ENCODE measurements around the gene DSEL.

Gene DSEL

DNA sequence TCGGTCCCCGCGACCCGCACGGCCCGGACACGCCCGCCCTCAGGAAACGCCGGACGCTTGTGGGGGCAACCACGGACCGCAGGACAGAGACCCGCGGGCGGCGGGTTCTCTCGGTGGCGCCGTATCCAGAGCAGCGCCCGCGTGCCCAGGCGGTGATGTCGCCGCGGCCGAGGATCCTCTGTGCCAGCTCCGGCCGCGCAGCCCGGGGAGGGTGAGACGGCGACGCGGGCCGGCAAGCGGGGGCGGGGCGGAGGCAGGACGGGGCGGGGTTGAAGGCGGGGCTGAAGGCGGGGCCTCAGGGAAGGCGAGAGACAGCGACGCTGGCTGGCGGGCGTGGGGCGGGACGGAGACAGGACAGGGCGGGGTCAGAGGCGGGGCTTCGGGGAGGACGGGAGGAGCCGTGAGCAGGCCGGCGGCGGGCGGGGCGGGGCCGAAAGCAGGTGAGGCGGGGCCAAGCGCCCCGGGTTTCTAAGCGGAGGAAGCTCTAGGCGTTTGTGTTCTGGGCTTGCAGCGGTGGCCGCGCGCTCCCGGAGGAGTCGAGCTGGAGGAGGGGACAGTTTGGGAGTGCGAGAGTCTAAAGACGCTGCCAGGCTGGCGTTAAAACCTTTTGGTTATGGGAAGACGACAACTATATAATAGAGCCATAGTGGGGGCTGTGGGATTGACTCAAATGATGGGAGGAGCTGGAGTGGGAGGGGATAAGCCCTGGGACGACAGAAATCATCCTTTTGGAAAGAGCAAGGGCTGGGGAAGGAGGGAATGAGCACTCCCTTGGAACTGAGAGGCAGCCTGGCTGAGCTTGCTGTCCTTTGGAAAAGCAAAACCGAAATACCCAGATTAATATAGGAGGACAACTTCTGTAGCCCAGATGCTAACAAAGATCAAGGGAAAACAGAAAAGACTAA is at the start of gene DSEL:
DSEL (minus strand) TSS at position 182 of the 905 bp plus-strand sequence. CDS start 2,112 bp downstream, outside the sequence.
- peak; percentile 78 for DNase-seq

DNA sequence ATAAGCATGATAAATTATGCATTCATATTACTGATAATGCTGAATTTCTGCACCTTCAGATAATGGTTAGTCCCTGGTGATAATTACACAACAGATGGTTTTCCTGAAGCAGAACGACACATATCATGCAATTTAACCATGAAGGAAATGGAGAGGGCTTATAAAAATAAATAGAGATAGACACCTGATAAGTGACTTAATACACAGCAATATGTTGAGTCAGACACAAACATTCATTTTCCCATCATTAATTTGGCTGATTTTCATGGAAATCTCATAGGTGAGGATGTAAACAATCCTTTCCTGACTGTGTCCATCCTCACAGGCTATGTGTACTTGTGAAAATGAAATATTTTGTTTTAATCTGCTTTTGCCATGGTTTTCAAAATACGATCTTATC is 36.9 kb upstream of the DSEL start:
- DNase-seq = no peak

DNA sequence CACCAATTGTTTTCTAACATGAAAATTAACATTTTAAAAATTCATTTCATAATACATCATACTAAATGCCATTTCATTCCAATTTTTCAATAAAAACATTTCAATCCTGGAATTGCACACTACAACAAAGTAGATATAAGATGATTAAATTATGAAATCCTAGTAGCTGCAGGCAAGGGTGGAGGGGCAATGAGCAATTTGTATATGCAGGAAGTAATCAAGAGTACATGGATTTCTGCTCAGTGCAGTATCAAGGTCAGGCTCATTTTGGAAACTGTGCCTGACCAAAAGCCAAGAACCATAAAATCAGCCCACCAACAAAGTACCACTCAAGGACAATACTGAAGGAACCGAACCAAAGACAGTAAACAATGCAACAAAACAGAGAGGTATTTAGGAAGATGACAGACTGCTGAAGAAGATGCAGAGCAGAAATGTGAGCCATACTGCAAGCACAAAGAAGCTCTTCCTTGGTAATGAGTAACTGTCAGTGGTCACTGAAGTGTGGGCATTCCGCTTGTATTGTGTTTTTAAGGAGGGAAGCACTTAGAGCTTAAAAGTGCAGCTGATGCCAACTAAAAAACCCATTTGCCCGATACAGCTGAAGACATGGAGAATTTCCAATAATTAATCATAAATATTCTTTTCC is 34.5 kb upstream of the DSEL start:
- no peak for DNase-seq

DNA sequence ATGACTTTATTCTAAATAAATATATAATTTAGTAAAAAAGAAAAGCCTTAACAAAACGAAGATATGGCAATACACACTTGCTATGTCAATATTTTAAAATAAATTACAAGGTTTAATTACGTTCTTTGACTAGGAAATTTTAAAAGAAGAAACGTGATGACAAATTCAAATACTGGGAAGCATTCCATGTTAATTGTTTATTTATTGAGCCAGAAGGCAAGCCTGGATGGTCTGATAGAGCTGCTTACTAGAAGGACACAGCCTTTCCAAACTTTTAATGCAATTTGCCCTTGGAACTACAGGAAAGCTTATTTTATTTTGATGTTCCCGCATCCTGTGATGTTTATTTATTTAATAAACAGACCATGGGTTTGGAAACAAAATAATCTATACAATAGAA is 33.4 kb upstream of the DSEL start:
- DNase-seq = no peak

DNA sequence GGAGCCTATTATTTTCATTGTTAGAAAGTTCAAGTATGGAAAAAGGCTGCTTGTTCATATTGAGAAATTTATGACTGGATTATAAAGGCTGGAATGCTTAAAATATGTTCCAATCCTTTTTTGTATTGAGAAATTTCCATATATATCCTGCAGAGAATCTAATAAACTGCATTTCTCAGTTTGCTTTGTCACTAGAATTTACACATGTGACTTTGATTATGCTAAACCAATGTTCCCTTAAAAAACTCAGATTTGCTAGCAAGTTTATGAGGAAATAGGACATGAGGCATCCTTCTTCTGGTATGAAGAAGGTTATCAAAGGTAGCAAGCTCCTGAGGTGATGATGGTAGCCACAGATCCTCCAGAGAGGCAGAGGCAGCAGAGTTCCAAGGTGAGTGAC is 29.2 kb upstream of the DSEL start:
- DNase-seq = no peak

DNA sequence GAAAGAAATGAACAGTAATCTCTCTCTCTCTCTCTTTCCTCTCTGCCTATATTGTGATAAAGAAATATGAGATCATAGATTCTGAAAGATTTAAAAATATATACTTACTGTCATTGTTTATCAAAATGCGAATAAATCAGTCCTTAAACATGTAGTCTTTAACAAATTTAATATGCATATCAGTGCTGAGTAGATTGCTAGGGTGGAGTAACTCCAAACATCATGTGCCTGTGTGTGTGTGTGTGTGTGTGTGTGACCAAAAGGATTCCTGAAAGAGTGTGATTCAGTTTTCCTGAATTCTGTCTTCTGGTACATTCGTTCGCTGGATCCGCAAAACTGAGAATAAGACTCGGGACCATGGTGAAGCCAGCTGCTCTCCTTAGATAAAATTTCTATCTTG is 24.0 kb upstream of the DSEL start:
- DNase-seq = no peak

DNA sequence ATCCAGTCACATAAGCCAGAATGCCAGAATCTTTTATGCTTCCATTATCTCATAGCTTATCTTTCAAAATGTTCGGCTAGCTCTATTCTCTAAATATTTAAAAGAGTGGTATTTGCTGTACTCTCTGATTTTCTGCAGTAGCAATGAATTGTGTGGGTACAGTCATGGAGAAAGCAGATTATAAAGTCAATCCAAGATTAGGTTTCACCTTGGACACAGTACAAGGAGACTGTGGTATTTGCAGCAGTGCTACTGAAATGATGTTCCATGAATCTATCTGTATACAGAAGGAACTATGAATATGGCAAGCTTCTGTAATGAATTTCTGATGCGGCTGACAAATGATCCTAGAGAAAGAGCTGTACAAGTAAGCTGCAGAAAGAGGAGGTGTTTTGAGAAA is 15.4 kb upstream of the DSEL start:
- no peak for DNase-seq

DNA sequence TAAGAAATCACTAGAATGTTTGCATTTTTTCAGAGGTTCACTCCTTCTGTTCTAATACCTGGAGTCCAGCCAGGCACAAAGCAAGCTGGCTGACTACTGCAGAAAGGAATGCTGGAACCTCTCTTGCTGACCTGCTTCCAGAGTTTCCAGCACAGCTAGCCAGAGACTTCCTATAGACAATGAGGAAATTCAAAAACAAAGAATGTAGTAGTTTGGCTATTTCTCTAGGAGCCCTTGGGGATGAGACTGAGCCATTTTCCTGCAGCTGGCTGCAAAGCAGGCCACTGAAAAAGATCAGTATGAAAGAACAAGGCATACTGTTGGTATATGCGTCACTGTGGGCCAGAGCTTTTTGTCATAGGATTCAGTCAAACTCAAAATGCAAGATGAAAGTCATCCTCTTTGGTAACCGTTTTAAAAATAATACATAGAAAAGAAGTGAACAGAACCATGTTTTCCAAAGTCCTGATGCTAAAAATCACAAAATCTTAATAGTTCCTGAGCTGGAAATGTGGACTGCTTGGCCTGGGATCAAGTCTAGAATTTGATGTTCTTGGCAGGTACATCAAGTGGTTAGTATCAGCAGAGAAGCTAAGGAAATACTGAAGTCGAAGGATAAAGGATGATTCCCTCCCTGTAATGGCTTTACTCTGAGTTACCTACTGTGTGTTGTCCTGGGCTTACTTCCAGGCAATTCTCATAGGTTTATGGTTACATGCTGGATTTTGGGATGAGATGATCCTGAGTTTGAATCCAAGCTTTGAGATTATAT is 9.0 kb upstream of the DSEL start:
- no peak for DNase-seq

DNA sequence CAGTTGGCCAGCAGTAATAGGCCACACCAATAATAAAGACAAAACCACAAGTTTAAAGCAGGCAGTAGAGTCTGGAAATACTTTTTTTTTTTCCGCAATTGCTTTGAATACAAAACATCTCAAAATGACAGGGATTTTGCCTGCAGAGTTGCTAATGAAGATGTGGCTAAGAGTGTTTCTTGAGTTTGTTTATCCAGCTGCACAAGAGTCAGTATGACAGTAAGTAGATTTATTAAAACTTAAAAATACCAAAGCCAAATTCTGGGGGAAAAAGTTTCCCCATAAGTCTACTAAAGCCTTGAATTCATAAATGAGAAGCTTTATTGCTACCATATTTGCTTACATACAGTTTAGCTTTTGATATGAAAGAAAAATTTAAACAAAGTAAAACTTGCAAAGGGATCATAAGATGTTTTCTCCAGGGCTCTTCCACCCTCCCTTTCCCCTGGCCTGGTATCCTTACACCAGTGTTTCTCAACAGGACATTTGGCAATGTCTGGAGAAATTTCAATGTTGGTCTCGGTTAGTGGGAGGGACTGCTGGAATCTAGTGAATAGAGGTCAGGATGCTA is 3.9 kb upstream of the DSEL start:
- DNase-seq = no peak

DNA sequence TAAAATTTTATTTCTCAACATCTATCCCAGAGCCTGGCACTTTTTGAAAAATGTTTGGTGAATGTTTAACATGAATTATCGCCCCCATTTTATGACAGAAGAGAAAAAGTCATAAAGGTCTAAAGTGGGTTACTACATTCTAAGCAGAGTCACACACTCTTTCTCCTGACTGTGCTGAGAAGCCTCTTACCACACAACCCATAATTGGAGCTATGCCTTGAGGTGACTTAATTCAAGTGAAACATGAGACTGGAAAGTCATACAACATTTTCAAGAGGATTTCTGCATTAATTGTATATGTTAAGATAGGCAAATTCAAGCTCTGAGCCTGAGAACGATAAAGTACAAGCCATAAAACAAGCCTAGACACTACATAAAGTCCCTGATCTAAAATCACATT is 3.1 kb upstream of the DSEL start:
- DNase-seq = no peak

DNA sequence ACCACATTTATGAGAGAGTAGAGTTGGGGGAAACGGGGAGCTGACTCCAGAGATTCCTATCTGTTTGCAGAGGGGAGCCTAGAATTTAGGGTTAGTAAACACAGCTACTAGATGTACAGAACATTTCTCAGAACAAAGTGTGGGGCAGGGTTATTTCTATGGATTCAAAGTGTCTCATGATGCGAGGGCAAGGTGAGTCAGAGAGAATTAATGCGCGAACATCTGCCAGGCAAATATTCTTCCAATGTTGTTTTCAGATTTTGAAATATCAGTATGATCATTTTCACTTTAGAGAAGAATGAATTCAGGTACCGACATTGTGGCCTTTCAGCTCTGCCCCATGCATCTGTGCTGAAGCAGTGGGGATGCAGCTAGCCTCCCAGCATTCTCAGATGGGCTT is 2.0 kb upstream of the DSEL start:
- DNase-seq = no peak

DNA sequence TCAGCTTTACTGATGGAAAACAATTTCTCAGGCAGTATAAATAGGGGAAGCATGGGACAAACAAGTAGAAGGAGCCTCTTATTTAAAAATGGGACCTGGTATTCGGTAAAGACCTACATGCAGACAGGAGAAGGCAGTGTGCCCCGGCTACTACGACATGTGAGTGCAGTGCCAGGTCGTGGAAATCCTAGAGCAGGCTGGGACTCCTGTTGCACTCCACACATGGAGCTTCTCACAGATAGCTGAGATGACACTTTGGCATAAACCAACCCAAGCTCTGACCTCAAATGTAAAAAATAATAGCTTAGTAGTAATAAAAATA is 885 bp upstream of the DSEL start:
- no peak for DNase-seq

DNA sequence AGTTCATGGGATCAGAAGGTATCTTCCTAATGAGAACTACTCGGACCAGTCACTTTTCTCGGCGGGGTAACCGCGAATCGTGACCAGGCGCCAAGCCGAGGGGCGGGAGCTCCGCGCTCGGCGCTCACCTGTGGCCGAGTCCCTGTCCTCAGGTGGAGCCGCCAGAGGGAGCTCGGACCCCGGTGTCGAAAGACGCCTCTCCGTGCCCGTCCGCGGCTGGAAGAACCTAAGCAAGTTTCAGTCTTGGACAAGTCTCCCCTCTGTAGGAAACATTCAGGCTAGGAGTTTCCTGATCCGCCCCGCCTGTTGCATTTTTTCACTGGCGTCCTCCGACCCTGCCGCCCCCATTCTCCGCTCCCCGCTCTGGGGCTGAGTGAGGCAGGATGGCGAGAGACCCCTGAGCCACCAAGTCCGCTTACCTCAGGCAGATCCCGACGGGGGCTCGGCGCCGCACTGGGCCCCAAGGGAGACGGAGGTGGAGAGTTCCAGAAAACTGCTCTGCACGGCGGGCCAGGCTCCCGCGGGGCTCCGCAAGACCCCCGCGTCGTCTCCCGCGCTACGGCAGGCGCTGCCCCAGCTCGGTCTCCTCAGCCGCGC is 480 bp downstream of the DSEL start:
- DNase-seq = peak; percentile 68

DNA sequence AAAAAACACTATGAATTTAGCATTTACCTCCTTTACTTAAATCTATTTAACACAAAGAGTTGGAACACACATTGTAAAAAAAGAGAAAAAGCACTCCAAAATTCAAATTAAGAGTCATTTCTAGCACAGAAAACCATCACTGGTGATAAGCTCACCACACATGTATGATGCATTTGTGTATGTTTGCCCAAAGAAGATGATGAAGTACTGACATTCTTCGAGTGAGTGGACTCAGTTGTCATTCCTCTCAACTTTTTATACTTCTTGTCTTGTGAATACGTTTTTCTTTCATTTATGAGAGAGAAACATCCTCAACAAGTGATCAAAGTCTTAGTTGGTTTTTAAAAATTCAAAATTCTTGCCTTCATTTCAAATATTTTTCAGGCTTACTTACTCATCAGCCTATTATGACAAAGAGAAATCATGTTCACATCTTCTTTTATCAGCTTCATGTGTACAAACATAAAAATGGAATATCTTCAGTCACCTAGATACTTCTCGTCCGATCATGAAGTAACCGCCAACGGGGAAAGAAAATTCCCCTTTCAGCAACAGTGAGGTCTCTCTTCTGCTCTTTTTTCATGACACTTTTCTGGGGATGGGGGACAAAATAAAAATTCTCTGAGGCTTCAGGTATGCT is 1.5 kb downstream of the DSEL start:
- DNase-seq = no peak

DNA sequence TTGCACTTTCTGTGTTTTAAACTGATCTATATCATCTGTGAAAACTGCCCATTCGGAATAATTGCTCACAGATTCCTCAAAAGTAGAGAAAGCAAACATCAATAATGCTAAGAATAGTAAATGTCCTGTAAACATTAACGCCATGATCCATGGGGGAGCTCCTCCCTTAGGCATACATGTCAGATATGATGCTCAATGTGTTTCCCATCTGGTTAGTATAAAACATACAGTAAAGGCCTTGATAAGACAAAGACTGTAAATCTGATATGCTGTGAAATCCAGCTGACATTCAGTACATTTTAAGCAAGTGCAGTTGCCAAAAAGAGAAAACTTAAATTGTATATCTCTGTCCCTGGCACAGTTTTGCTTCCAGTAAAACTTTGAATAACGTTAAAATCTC is 2.1 kb downstream of the DSEL start:
- DNase-seq = no peak

DNA sequence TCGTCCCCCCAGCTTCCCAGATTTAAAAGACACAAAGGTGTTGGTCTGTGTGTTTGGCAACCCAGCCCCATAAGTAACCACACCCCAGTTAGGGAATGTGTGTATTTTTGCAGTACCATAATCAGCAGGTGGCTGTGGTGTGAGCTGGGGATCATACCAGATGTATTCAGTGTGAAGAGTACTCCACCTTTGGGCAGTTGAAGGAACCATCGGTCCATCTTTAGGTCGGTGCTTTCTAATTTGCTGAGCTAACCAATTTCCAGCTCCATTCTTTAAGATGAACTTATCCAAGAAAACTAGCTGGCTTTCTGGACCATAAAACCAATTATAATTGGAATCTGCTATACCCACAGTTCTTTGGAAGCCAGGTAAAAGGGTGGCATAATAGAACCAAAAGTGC is 3.2 kb downstream of the DSEL start:
- no peak for DNase-seq

DNA sequence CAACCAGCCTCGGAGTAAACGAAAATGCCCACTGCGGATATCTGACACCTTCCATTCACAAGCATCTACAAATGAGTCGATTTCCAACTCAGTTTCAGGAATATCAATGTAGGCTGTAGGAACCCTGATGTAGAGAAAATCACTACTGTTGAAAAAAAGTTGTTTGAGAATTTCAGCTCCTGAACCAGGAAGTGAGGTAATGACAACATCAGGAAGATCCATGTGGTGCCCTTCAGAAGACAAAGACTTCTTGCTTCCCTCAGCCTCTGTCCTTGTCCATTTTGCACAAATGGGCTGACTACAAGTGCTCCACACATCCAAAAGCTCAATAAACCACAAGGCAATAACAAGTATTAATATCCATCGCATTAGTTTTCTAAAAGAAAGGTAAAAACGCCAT is 4.7 kb downstream of the DSEL start:
- no peak for DNase-seq

DNA sequence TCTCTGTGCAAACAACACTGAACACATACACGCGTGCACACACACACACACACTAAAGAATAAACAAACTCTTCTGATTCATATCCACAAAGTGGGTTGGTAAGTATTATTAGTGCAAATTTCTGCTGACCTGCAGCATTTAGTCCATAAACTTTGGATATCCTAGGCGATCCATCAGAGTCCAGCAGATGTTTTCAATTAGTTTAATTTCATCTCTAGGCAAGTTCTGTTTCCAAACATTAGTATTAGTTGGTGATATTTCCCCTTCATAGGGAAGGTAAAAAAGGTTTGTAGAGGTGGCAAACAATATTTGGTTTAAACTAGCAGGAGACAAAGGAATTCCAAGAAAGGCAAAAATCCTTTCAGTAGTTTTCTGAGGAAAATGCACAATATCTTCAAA is 5.7 kb downstream of the DSEL start:
- DNase-seq = no peak

DNA sequence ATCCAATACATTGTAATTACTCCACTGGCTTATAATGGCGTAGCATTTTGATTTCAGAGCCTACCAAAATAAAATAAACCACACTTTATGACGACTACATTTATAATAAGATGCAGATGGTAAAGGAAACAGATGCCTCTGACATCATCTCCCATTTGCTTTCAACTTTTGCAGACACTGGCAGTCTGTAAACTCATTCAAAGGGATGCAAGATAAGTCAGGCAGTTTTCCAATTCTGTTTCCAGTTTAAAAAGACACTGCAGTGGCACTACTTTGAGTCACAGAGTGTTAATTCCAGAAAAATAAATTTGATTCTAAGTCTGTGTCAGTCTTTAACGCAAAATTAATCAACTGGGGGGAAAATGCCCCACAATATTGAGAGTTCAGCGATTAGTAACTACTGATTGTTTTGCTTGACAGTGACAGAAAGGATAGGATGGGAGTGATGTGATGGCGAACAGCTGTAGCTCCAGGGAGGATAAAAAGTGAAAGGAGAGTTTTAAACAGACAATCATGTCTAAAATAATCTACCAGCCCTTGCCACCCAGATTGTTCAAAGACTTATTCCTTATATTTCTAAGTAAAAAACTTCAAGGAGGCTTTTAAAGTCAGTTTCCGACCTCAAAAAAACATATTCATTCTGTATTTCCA is 6.7 kb downstream of the DSEL start:
- DNase-seq = no peak

DNA sequence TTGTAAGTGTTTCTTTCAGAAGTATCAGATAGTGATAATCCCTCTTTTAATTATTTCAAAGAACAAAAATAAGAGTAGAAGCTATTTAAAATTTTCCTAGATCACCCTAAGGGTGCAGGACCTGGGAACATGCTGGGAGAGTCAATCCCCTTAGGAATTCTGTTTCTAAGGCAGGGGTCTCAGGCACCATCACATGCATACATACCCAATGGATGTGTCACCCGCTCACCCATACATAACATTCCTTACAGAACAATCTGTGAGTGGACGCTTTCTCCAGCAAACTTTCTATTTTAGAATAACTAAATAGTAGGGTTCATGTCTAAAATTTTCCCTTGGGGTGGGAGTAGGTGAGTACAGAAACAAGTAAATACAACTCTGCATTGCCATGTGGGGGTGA is 8.4 kb downstream of the DSEL start:
- DNase-seq = no peak

DNA sequence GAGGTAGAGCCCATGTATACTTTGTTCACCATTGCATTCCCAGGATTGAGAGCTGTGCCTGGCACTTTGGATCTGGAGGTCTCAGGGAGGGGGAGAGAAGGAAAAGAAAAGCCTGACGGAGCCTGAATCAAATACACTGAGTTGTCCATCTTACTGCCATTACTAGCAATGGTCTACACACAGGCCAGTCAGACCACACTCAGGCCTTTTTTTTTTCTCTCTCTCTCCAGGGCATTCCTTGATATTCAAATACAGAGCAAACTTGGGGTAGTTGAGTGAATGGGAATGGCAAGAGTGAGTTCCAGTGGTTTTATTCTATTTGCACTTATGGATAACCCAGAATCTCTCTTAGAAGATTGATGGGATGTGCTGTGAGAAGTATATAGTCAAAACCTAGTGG is 11.8 kb downstream of the DSEL start:
- DNase-seq = no peak

DNA sequence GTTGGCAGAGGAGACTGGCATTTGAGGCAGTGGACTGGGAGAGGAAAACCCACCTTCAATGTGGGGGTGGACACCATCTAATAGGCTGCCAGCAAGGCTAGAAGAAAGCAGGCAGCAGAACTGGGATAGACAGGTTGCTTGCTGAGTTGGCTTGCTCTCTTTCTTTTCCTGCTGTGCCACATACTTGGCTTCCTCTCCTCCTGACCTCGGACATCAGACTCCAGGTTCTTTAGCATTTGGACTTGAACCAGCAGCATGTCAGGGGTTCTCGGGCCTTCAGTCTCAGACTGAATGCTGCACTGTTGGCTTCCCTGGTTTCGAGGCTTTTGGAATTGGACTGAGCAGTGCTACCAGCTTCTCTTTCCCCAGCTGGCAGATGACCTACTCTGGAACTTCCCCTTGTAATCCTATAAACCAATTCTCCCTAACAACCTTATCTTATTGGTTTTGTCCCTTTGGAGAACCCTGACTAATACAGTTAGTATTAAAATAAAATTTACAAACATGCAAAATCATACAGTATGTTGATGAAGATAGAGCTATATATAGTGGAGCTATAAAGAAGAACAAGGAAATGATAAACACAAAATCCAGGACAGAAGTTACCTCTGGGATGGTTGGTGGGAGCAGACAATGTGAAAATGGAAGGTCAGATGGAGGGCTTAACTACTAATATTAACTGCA is 15.9 kb downstream of the DSEL start:
- DNase-seq = no peak

Data from SHP77 treated with DMSO at 0.1 percent for 48 hours (cell line).